T-helper 1 cell treated with Interleukin-12 subunit alpha and Interleukin-12 subunit beta and Interleukin-4 antibody, amounts not matched to agents 30 μg/mL and 1 μg/mL, for 36 hours (primary cell): Measurements from ENCODE around the gene SETD5.

ENCODE experiments used
- H3K27ac Mint-ChIP-seq: one replicate; pipeline ENCODE4 v1.8.0; 2021; ENCODE audit warnings: mild to moderate bottlenecking, mixed read lengths
- H3K27me3 Mint-ChIP-seq: one replicate; pipeline ENCODE4 v1.8.0; 2021; ENCODE audit warnings: low read depth, mixed read lengths
- H3K36me3 Mint-ChIP-seq: one replicate; pipeline ENCODE4 v1.8.0; 2021; ENCODE audit warnings: low read depth, mixed read lengths
- H3K4me1 Mint-ChIP-seq: one replicate; pipeline ENCODE4 v1.8.0; 2021; ENCODE audit warnings: low read depth, mixed read lengths
- H3K4me3 Mint-ChIP-seq: one replicate; pipeline ENCODE4 v1.8.0; 2021; ENCODE audit warnings: mild to moderate bottlenecking, moderate library complexity, mixed read lengths
- H3K9me3 Mint-ChIP-seq: one replicate; pipeline ENCODE4 v1.8.0; 2021; ENCODE audit warnings: mixed read lengths

SETD5 gene

GRCh38 chr3:9441501-9442221 lies 44.2 kb downstream of the SETD5 start:
- H3K36me3 Mint-ChIP-seq, result peaks cover 42% of the 10 kb centered on the region
- H3K27ac Mint-ChIP-seq, result no peak overlapping the region
- no peaks in the 10 kb centered on the region for H3K27me3 Mint-ChIP-seq

GRCh38 chr3:9448071-9448470 lies 50.7 kb downstream of the SETD5 start:
- no peaks in the 10 kb centered on the region for H3K27me3 Mint-ChIP-seq
- H3K36me3 Mint-ChIP-seq, result peaks cover 51% of the 10 kb centered on the region
- H3K9me3 Mint-ChIP-seq, result no peaks in the 10 kb centered on the region
- peak overlapping the region; percentile 4 for H3K27ac Mint-ChIP-seq
- peaks cover 22% of the 10 kb centered on the region for H3K4me1 Mint-ChIP-seq
- no peak overlapping the region for H3K4me3 Mint-ChIP-seq

More at GRCh38 chr3:9441501-9442221, 44.2 kb downstream of the SETD5 start:
- H3K9me3 Mint-ChIP-seq, result no peaks in the 10 kb centered on the region
- H3K4me1 Mint-ChIP-seq, result no peaks in the 10 kb centered on the region
- H3K4me3 Mint-ChIP-seq, result no peak overlapping the region

DNA sequence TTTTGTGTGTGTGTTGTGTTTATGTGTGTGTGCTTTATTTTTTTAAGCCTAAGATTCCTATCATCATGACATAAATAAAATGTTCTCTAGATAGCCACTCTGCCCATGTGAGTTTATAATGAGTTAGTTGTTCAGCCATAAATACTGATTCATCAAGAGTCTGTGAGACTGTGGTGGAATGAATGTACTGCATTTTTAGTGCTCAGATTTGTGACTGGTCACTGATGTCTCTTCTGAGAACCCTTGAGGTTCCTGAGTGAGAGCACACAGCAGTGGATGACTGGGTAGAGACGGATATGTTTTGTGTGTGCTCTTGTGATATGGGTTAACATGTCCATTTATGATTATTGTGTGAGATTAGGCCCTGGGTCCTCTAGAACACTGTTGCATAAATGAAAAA lies 51.2 kb downstream of the SETD5 start:
- no peak overlapping the region for H3K4me3 Mint-ChIP-seq
- peak overlapping the region; percentile 4 for H3K27ac Mint-ChIP-seq
- H3K27me3 Mint-ChIP-seq, result no peaks in the 10 kb centered on the region
- peaks cover 27% of the 10 kb centered on the region for H3K4me1 Mint-ChIP-seq
- no peaks in the 10 kb centered on the region for H3K9me3 Mint-ChIP-seq
- peaks cover 53% of the 10 kb centered on the region for H3K36me3 Mint-ChIP-seq

DNA sequence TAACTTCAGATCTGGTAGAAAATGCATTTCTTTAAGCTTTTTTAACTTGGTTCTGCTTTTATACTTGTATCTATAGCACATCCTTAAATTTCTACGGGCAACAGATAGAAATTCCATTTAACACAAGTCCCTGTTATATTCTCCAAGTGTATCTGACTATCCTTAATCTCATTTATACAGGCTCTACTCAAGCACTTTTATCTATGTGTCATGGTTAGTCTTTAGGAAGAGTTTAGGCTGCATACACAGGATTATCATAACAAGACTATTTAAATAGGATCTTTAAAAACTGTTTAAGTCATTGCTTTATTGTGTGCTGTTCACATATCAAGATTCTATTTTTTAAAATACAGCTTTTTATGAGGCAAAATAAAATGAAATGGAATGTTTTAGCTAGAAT lies 52.7 kb downstream of the SETD5 start:
- peaks cover 46% of the 10 kb centered on the region for H3K36me3 Mint-ChIP-seq
- H3K27ac Mint-ChIP-seq, result no peak overlapping the region
- H3K4me3 Mint-ChIP-seq, result no peak overlapping the region

DNA sequence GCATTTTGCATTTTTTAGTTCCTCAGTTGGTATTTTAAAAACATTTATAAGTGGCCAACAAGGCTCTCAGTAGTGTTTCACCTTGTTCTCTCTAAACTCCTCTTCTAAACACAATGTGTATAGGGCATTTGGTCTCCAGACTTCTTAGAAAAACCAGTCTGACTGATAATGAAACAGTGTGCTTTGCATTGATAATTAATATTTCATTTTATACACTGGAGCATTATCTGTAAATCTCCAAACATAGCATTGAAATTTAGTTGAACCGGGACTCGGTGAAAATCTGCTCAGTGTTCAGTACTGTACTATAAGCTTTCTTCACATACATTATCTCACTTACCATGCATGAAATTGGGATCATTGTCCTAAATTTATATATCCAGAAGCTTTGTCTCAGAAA lies 53.6 kb downstream of the SETD5 start:
- H3K27ac Mint-ChIP-seq, result no peak overlapping the region
- no peak overlapping the region for H3K4me3 Mint-ChIP-seq
- H3K9me3 Mint-ChIP-seq, result no peaks in the 10 kb centered on the region
- H3K4me1 Mint-ChIP-seq, result peaks cover 27% of the 10 kb centered on the region
- peaks cover 44% of the 10 kb centered on the region for H3K36me3 Mint-ChIP-seq
- no peaks in the 10 kb centered on the region for H3K27me3 Mint-ChIP-seq

More for the DNA sequence above, 52.7 kb downstream of the SETD5 start:
- H3K4me1 Mint-ChIP-seq, result peaks cover 27% of the 10 kb centered on the region
- H3K27me3 Mint-ChIP-seq, result no peaks in the 10 kb centered on the region
- H3K9me3 Mint-ChIP-seq, result no peaks in the 10 kb centered on the region

- Mint-ChIP-seq H3K27ac (peak overlapping the region; percentile 95), H3K9me3 (no peaks in the 10 kb centered on the region), H3K4me3 (peak overlapping the region; percentile 64), H3K27me3 (no peaks in the 10 kb centered on the region), H3K4me1 (peaks cover 27% of the 10 kb centered on the region), H3K36me3 (peaks cover 42% of the 10 kb centered on the region)
These were observed 55.0 kb downstream of the SETD5 start for GRCh38 chr3:9452417-9452816.

DNA sequence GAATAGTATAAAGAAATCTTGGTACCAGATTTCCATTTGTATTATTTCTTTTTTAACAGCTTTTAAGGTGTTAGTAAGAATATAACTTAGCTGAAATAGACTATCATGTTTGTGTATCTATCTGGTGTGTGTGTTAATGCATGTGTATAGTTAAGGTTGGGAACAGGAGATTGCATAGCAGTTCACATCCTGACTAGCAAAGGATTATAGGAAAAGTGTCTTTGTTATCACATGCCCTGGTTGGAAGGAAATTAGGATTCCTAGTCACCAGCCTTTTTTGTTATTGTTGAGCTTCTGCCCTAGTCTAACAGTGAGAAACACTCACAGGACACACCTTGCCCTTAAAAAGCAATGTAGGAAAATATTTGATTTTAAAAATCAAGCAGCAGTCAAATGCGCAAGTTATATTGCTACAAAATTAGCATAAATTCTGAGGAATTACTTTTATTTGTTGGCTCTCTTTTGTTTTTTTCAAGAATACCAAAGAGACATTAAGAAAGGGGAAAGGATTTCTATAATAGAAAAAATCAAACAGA lies 58.2 kb downstream of the SETD5 start:
- Mint-ChIP-seq H3K27ac (no peak overlapping the region), H3K4me3 (no peak overlapping the region), H3K4me1 (peaks cover 22% of the 10 kb centered on the region), H3K27me3 (no peaks in the 10 kb centered on the region), H3K36me3 (peaks cover 25% of the 10 kb centered on the region), H3K9me3 (no peaks in the 10 kb centered on the region)

DNA sequence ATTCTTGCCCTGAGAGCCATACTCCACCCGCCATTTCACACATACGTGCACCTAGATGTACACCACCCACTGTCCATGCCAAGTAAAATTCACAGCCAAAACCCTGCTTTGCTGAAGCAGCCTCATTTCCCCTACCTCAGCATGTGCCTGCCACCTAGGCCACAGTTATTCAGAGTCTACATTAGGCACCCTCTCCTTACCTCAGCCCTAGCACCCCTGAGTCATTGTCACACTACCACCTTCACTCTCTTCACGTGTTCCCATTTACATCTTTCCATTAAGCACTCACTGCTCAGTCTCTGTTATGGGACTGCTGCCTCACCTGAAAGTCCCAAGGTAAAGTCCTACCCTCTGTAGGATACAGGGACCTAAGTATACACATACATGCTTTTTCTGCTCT lies 70.0 kb downstream of the SETD5 start:
- Mint-ChIP-seq H3K27me3 (no peaks in the 10 kb centered on the region), H3K4me1 (peaks cover 12% of the 10 kb centered on the region), H3K4me3 (no peak overlapping the region), H3K27ac (peak overlapping the region; percentile 0), H3K36me3 (peaks cover 53% of the 10 kb centered on the region), H3K9me3 (no peaks in the 10 kb centered on the region)

- Mint-ChIP-seq H3K27me3 (no peaks in the 10 kb centered on the region), H3K4me3 (no peak overlapping the region), H3K27ac (peak overlapping the region; percentile 43), H3K36me3 (peaks cover 60% of the 10 kb centered on the region), H3K4me1 (peaks cover 12% of the 10 kb centered on the region), H3K9me3 (no peaks in the 10 kb centered on the region)
These were observed 71.0 kb downstream of the SETD5 start for GRCh38 chr3:9468460-9468859.

DNA sequence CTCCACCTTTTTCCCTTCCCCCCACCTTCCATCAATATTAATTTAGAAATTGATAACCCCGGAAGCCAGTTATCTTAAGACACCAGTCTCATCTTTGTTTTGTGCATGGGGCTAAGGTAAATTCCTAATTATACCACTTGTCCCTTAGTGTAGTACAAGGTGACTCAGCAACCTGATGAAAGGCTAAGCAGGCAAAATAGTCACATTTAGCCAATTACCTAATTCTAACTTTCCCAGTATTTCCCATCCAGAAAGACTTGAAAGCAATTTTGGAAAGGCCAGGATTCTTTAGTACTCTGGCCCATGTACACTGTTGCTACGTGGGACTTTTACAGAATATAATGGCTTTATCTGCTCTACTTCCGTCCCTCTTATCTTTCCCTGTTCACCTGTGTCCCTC lies 72.6 kb downstream of the SETD5 start:
- no peak overlapping the region for H3K4me3 Mint-ChIP-seq
- H3K4me1 Mint-ChIP-seq, result peaks cover 12% of the 10 kb centered on the region
- no peaks in the 10 kb centered on the region for H3K27me3 Mint-ChIP-seq
- no peaks in the 10 kb centered on the region for H3K9me3 Mint-ChIP-seq
- no peak overlapping the region for H3K27ac Mint-ChIP-seq
- H3K36me3 Mint-ChIP-seq, result peaks cover 67% of the 10 kb centered on the region

DNA sequence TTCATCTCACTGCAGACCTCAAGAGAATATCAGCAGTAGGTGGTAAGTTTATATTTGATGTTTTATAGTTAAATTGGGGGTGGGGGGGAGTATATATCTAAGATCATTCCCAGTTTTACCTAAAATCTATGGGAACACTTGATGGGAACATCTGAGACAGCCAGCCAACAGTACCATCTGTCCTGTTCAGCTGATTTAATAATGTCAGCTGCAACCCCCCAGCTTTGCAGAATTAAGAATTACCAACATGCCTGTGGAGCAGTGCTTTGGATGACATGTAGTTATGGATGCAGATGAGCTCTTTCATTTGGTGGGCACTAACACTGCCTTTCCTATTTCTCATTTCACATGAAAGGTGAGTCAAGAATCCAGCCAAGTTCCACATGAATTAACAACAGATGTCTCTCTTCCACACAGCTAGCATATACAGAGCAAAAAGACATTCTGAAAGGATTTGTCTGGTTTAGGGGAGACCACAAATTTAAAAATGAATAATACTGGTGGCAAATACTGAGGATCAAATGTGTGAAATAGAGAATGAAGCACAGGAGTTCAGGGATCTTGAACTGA lies 76.2 kb downstream of the SETD5 start:
- H3K27ac Mint-ChIP-seq, result no peak overlapping the region
- no peak overlapping the region for H3K4me3 Mint-ChIP-seq
- no peaks in the 10 kb centered on the region for H3K27me3 Mint-ChIP-seq
- H3K4me1 Mint-ChIP-seq, result peaks cover 4% of the 10 kb centered on the region
- no peaks in the 10 kb centered on the region for H3K9me3 Mint-ChIP-seq
- peaks cover 66% of the 10 kb centered on the region for H3K36me3 Mint-ChIP-seq

DNA sequence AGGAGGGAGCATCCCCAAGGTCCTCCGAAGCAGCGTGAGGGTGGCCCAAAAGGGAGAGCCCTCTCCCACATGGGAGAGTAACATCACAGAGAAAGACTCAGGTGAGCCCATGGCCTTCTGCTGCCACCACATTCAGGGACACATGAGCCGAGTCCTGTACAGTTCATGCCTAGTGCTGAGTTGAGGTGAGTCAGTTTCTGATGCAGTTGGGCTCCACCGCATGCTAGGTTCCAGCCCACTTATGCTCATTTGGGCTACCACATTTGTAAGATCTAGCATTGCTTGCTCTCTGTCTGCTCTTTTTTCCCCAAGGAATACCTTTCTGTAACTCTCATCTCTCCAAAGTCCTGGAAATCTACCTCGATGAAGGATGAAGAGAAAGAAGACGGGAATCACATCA lies 77.1 kb downstream of the SETD5 start:
- H3K27ac Mint-ChIP-seq, result no peak overlapping the region
- no peak overlapping the region for H3K4me3 Mint-ChIP-seq
- no peaks in the 10 kb centered on the region for H3K9me3 Mint-ChIP-seq
- no peaks in the 10 kb centered on the region for H3K27me3 Mint-ChIP-seq
- peaks cover 69% of the 10 kb centered on the region for H3K36me3 Mint-ChIP-seq
- H3K4me1 Mint-ChIP-seq, result peaks cover 2% of the 10 kb centered on the region

GRCh38 chr3:9476935-9477334 lies 79.5 kb downstream of the SETD5 start:
- Mint-ChIP-seq H3K36me3 (peaks cover 56% of the 10 kb centered on the region), H3K27ac (no peak overlapping the region), H3K27me3 (no peaks in the 10 kb centered on the region)

GRCh38 chr3:9480265-9480664 lies 82.8 kb downstream of the SETD5 start:
- no peak overlapping the region for H3K27ac Mint-ChIP-seq

More at GRCh38 chr3:9476935-9477334, 79.5 kb downstream of the SETD5 start:
- Mint-ChIP-seq H3K4me3 (no peak overlapping the region), H3K4me1 (no peaks in the 10 kb centered on the region), H3K9me3 (no peaks in the 10 kb centered on the region)

GRCh38 chr3:9485248-9485647 lies 87.8 kb downstream of the SETD5 start:
- H3K4me3 Mint-ChIP-seq, result no peak overlapping the region
- H3K36me3 Mint-ChIP-seq, result peaks cover 29% of the 10 kb centered on the region
- peaks cover 6% of the 10 kb centered on the region for H3K9me3 Mint-ChIP-seq
- no peaks in the 10 kb centered on the region for H3K27me3 Mint-ChIP-seq
- H3K4me1 Mint-ChIP-seq, result no peaks in the 10 kb centered on the region
- H3K27ac Mint-ChIP-seq, result no peak overlapping the region

More at GRCh38 chr3:9480265-9480664, 82.8 kb downstream of the SETD5 start:
- H3K36me3 Mint-ChIP-seq, result peaks cover 41% of the 10 kb centered on the region
- no peaks in the 10 kb centered on the region for H3K9me3 Mint-ChIP-seq
- no peaks in the 10 kb centered on the region for H3K4me1 Mint-ChIP-seq
- H3K27me3 Mint-ChIP-seq, result no peaks in the 10 kb centered on the region
- no peak overlapping the region for H3K4me3 Mint-ChIP-seq
